ENCODE measurements around the gene PVALB.

- no peak for TF ChIP-seq CTCF (IDR thresholded peaks at IDR 0.05)
- no peak for TF ChIP-seq POLR2A (IDR thresholded peaks at IDR 0.05)
These were observed 61.5 kb downstream of the PVALB start for GRCh38 chr22:36755316-36755715.

Measured in testis (tissue), 2 donors.